Loucy (cell line): ENCODE data around the gene FLT1.

Experiments
- H2AFZ ChIP-seq: fragments of 200-600 bp; sonication (generic); 2 replicates; pipeline ENCODE4 v1.6.0; 2016; ENCODE audit warnings: antibody characterized with exemption, mild to moderate bottlenecking, low read length, moderate library complexity
- H3F3A ChIP-seq: fragments of 200-600 bp; 2 replicates; pipeline ENCODE4 v1.6.0; 2016; ENCODE audit warnings: antibody characterized with exemption, low read depth, mild to moderate bottlenecking
- H3K27me3 ChIP-seq: fragments of 200-600 bp; sonication (generic); 2 replicates; pipeline ENCODE4 v1.6.1; 2014; ENCODE audit warnings: low read length, mild to moderate bottlenecking; ENCODE audit not compliant: insufficient read depth, poor library complexity, severe bottlenecking
- H3K36me3 ChIP-seq: fragments of 200-600 bp; sonication (generic); 2 replicates; pipeline ENCODE4 v1.6.1; 2016; ENCODE audit warnings: low read length; ENCODE audit not compliant: insufficient read depth
- H3K4me1 ChIP-seq: fragments of 200-600 bp; sonication (generic); 2 replicates; pipeline ENCODE4 v1.5.1; 2014; ENCODE audit warnings: low read length, mild to moderate bottlenecking; ENCODE audit not compliant: insufficient read depth, poor library complexity, severe bottlenecking
- H3K4me2 ChIP-seq: fragments of 200-600 bp; sonication (generic); 2 replicates; pipeline ENCODE4 v1.6.0; 2014; ENCODE audit warnings: antibody characterized with exemption, low read length, low read depth, mild to moderate bottlenecking; ENCODE audit not compliant: poor library complexity, severe bottlenecking
- H3K4me3 ChIP-seq: fragments of 200-600 bp; sonication (generic); 2 replicates; pipeline ENCODE4 v1.5.1; 2014; ENCODE audit warnings: low read length, mild to moderate bottlenecking, mixed read lengths; ENCODE audit not compliant: poor library complexity, severe bottlenecking
- H3K79me2 ChIP-seq: fragments of 200-600 bp; sonication (generic); 2 replicates; pipeline ENCODE4 v1.6.1; 2014; ENCODE audit warnings: low read length; ENCODE audit not compliant: insufficient read depth
- H3K9ac ChIP-seq: fragments of 200-600 bp; sonication (generic); 2 replicates; pipeline ENCODE4 v1.6.0; 2014; ENCODE audit warnings: mild to moderate bottlenecking, low read depth, low read length, moderate library complexity; ENCODE audit not compliant: poor library complexity, severe bottlenecking
- H3K9me2 ChIP-seq: fragments of 200-600 bp; sonication (generic); replicated peaks from 2 replicates; pipeline ENCODE4 v1.6.1; 2016; ENCODE audit warnings: low read depth, low read length, mixed read lengths
- H3K9me3 ChIP-seq: fragments of 200-600 bp; sonication (generic); 2 replicates; pipeline ENCODE4 v1.6.1; 2014; ENCODE audit warnings: mild to moderate bottlenecking, antibody characterized with exemption, low read length, low read depth; ENCODE audit not compliant: insufficient read depth
- H4K20me1 ChIP-seq: fragments of 200-600 bp; sonication (generic); 2 replicates; pipeline ENCODE4 v1.6.0; 2014; ENCODE audit warnings: antibody characterized with exemption, low read length, mild to moderate bottlenecking; ENCODE audit not compliant: insufficient read depth, poor library complexity, severe bottlenecking
- CTCF ChIP-seq: fragments of 200-600 bp; sonication (generic); conservative IDR thresholded peaks from 2 replicates; pipeline ENCODE4 v1.5.1; 2014; ENCODE audit warnings: mild to moderate bottlenecking, antibody characterized with exemption, low read length
- EZH2phosphoT487 ChIP-seq: fragments of 200-600 bp; IDR thresholded peaks from 2 replicates; pipeline ENCODE4 v1.6.1; 2018; ENCODE audit warnings: antibody characterized with exemption, mild to moderate bottlenecking, moderate library complexity, borderline replicate concordance

Gene FLT1

GRCh38 chr13:28320209-28320608 is 174.7 kb downstream of the FLT1 start:
- Histone ChIP-seq H3K4me1 (peaks cover 14% of the 10 kb centered on the region), H3F3A (no peaks in the 10 kb centered on the region), H3K79me2 (no peaks in the 10 kb centered on the region), H3K9me2 (no peaks in the 10 kb centered on the region), H2AFZ (no peak overlapping the region), H3K4me3 (no peak overlapping the region), H3K27me3 (no peaks in the 10 kb centered on the region), H3K4me2 (no peak overlapping the region), H3K9ac (no peak overlapping the region), H3K9me3 (no peaks in the 10 kb centered on the region), H3K36me3 (peaks cover 8% of the 10 kb centered on the region; the same call in 1 of the 2 replicates), H4K20me1 (no peaks in the 10 kb centered on the region)
- no peak for TF ChIP-seq CTCF
- no peak for TF ChIP-seq EZH2phosphoT487

- Histone ChIP-seq H3K9ac (no peak overlapping the region), H3K4me3 (no peak overlapping the region), H3K36me3 (peaks cover 8% of the 10 kb centered on the region; the same call in 1 of the 2 replicates), H3K27me3 (no peaks in the 10 kb centered on the region), H4K20me1 (no peaks in the 10 kb centered on the region), H3K9me2 (no peaks in the 10 kb centered on the region), H3K79me2 (no peaks in the 10 kb centered on the region), H3K9me3 (no peaks in the 10 kb centered on the region), H3F3A (no peaks in the 10 kb centered on the region), H3K4me2 (no peak overlapping the region), H3K4me1 (peaks cover 7% of the 10 kb centered on the region), H2AFZ (no peak overlapping the region)
- TF ChIP-seq CTCF: no peak
- TF ChIP-seq EZH2phosphoT487: no peak
Measured at GRCh38 chr13:28319528-28319927, 175.4 kb downstream of the FLT1 start.

- no peak overlapping the region for H3K9ac ChIP-seq
- H3K27me3 ChIP-seq: no peaks in the 10 kb centered on the region
- H3K9me2 ChIP-seq: no peaks in the 10 kb centered on the region
- H3K4me3 ChIP-seq: no peak overlapping the region
- H4K20me1 ChIP-seq: no peaks in the 10 kb centered on the region
- H2AFZ ChIP-seq: no peak overlapping the region
- peaks cover 8% of the 10 kb centered on the region; the same call in 1 of the 2 replicates for H3K36me3 ChIP-seq
- H3K4me1 ChIP-seq: peaks cover 5% of the 10 kb centered on the region
- no peak for TF ChIP-seq EZH2phosphoT487
- no peak for TF ChIP-seq CTCF
- no peaks in the 10 kb centered on the region for H3K9me3 ChIP-seq
- no peak overlapping the region for H3K4me2 ChIP-seq
- no peaks in the 10 kb centered on the region for H3K79me2 ChIP-seq
- no peaks in the 10 kb centered on the region for H3F3A ChIP-seq
Measured at GRCh38 chr13:28318496-28318895, 176.4 kb downstream of the FLT1 start.
